NK-92 (cell line): ENCODE results near the gene SMIM35.

Experiments
- DNase-seq: peaks from one replicate; lab custom pipeline; 2025; ENCODE audit not compliant: unreplicated experiment; lab: John Stamatoyannopoulos, UW

The SMIM35 gene

GRCh38 chr11:118060081-118060661, 26.6 kb downstream of the SMIM35 start:
- no peak for DNase-seq

- DNase-seq, result no peak
These were observed 27.4 kb downstream of the SMIM35 start for GRCh38 chr11:118059246-118059940.

- no peak for DNase-seq
These were observed 28.2 kb downstream of the SMIM35 start for GRCh38 chr11:118058311-118059245.

GRCh38 chr11:118057251-118058145, 29.3 kb downstream of the SMIM35 start:
- no peak for DNase-seq

GRCh38 chr11:118056806-118057205, 30.0 kb downstream of the SMIM35 start:
- no peak for DNase-seq

- DNase-seq, result no peak
These were observed 30.8 kb downstream of the SMIM35 start for GRCh38 chr11:118055966-118056365.

GRCh38 chr11:118054712-118055640, 31.8 kb downstream of the SMIM35 start:
- DNase-seq, result no peak

- DNase-seq, result no peak
These were observed 34.1 kb downstream of the SMIM35 start for GRCh38 chr11:118052581-118053206.

GRCh38 chr11:118051611-118052461, 34.9 kb downstream of the SMIM35 start:
- DNase-seq, result no peak

- DNase-seq, result no peak
These were observed 35.6 kb downstream of the SMIM35 start for GRCh38 chr11:118051136-118051610.

GRCh38 chr11:118050208-118050891, 36.4 kb downstream of the SMIM35 start:
- DNase-seq, result no peak

- DNase-seq, result no peak
These were observed 37.0 kb downstream of the SMIM35 start for GRCh38 chr11:118049771-118050170.

GRCh38 chr11:118048472-118049370, 38.0 kb downstream of the SMIM35 start:
- no peak for DNase-seq

- no peak for DNase-seq
These were observed 39.0 kb downstream of the SMIM35 start for GRCh38 chr11:118047749-118048148.

- no peak for DNase-seq
These were observed 39.6 kb downstream of the SMIM35 start for GRCh38 chr11:118046964-118047700.
